Measurements from ENCODE around the gene ACSM3.

DNA sequence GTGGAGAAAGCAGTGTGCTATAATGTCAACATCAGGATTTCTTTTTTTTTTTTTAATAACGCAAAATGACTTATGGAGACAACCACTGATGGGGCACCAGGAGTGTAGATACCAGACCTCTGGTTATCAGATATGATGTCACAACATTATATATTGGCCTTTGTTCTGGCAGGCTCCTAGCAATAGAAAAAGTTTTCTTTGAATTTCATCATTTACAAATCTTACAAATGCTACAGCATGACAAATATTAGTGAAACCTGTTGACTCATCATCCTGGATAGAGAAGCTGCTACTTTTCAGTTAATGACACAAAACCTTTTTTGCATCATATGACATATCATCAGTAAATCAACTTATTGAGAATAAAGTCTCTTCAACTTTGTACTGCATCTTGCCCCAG lies 28.3 kb upstream of the ACSM3 start:
- TF ChIP-seq, protein P1, sequence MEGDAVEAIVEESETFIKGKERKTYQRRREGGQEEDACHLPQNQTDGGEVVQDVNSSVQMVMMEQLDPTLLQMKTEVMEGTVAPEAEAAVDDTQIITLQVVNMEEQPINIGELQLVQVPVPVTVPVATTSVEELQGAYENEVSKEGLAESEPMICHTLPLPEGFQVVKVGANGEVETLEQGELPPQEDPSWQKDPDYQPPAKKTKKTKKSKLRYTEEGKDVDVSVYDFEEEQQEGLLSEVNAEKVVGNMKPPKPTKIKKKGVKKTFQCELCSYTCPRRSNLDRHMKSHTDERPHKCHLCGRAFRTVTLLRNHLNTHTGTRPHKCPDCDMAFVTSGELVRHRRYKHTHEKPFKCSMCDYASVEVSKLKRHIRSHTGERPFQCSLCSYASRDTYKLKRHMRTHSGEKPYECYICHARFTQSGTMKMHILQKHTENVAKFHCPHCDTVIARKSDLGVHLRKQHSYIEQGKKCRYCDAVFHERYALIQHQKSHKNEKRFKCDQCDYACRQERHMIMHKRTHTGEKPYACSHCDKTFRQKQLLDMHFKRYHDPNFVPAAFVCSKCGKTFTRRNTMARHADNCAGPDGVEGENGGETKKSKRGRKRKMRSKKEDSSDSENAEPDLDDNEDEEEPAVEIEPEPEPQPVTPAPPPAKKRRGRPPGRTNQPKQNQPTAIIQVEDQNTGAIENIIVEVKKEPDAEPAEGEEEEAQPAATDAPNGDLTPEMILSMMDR (IDR thresholded peaks at IDR 0.05 in 4 of 5, conservative IDR thresholded peaks at IDR 0.05 in 1 of 5): no peak
- TF ChIP-seq POLR2A (IDR thresholded peaks at IDR 0.05): no peak
